GM21825 (cell line): ENCODE measurements around the gene DOCK1.
"Not testable (repeated sequence)": the region's sequence is repeated elsewhere in the genome, so short reads cannot be mapped to it uniquely, and the experiment has no call there.

Experiments used
- ATAC-seq: cut with Tn5 transposase; IDR thresholded peaks from one replicate; pipeline ENCODE4 v1.9.1; 2021; ENCODE audit warnings: mild to moderate bottlenecking, moderate library complexity; ENCODE audit not compliant: unreplicated experiment

The DOCK1 gene

GRCh38 chr10:126902157-126902556, 3.1 kb upstream of the DOCK1 start:
- no peak for ATAC-seq

- ATAC-seq, result no peak
Measured at GRCh38 chr10:126903656-126904360, 1.4 kb upstream of the DOCK1 start.

GRCh38 chr10:126904516-126904817, 761 bp upstream of the DOCK1 start:
- no peak for ATAC-seq

- ATAC-seq, result no peak
Measured at GRCh38 chr10:126905776-126906703, 812 bp downstream of the DOCK1 start.

- no peak for ATAC-seq
Measured at GRCh38 chr10:126906704-126907422, 1.6 kb downstream of the DOCK1 start.

- ATAC-seq, result no peak
Measured at GRCh38 chr10:126907423-126907970, 2.3 kb downstream of the DOCK1 start.

- no peak for ATAC-seq
Measured at GRCh38 chr10:126908225-126908624, 3.0 kb downstream of the DOCK1 start.

- no peak for ATAC-seq
Measured at GRCh38 chr10:126908729-126909128, 3.5 kb downstream of the DOCK1 start.

- no peak for ATAC-seq
Measured at GRCh38 chr10:126909147-126909546, 3.9 kb downstream of the DOCK1 start.

GRCh38 chr10:126910196-126910595, 5.0 kb downstream of the DOCK1 start:
- no peak for ATAC-seq

- ATAC-seq, result no peak
Measured at GRCh38 chr10:126910798-126911197, 5.6 kb downstream of the DOCK1 start.

- no peak for ATAC-seq
Measured at GRCh38 chr10:126911301-126911700, 6.1 kb downstream of the DOCK1 start.

- ATAC-seq, result no peak
Measured at GRCh38 chr10:126913316-126913715, 8.1 kb downstream of the DOCK1 start.

GRCh38 chr10:126914561-126914960, 9.3 kb downstream of the DOCK1 start:
- ATAC-seq, result no peak

- not testable (repeated sequence) for ATAC-seq
Measured at GRCh38 chr10:126916952-126917351, 11.7 kb downstream of the DOCK1 start.

GRCh38 chr10:126917375-126917774, 12.1 kb downstream of the DOCK1 start:
- ATAC-seq, result no peak

- no peak for ATAC-seq
Measured at GRCh38 chr10:126917975-126918908, 13.0 kb downstream of the DOCK1 start.

GRCh38 chr10:126919426-126919825, 14.2 kb downstream of the DOCK1 start:
- ATAC-seq, result no peak

- ATAC-seq, result no peak
Measured at GRCh38 chr10:126921162-126921561, 15.9 kb downstream of the DOCK1 start.

- no peak for ATAC-seq
Measured at GRCh38 chr10:126921974-126922525, 16.8 kb downstream of the DOCK1 start.
